Left renal cortex interstitium (tissue), 4 donors: ENCODE results near the gene TMEM106A. TPM values are rescaled to one million over a fixed set of nuclear protein-coding genes. Genes with fewer than 3 reads are reported as not detected.
"Not testable (repeated sequence)": the region's sequence is repeated elsewhere in the genome, so short reads cannot be mapped to it uniquely, and the experiment has no call there.

ENCODE experiments used
- DNase-seq, 4 donors: peaks; one replicate each; pipeline ENCODE4 v3.0.0-alpha.2; 2013; ENCODE audit warnings: low read depth in 4 of 4, low spot score in 2 of 4, missing footprints in 1 of 4
- polyA plus RNA-seq, 4 donors: library from polyadenylated mRNA; unstranded; fragments of 120-200 nt; gene quantifications; one replicate each; pipeline ENCODE4 v1.2.1, GENCODE V29; 2013; ENCODE audit not compliant: insufficient read length in 4 of 4

TMEM106A gene, protein sequence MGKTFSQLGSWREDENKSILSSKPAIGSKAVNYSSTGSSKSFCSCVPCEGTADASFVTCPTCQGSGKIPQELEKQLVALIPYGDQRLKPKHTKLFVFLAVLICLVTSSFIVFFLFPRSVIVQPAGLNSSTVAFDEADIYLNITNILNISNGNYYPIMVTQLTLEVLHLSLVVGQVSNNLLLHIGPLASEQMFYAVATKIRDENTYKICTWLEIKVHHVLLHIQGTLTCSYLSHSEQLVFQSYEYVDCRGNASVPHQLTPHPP
- 10 to 100 TPM; 10.3 to 26.2 (median 19.2) TPM for polyA plus RNA-seq

DNA sequence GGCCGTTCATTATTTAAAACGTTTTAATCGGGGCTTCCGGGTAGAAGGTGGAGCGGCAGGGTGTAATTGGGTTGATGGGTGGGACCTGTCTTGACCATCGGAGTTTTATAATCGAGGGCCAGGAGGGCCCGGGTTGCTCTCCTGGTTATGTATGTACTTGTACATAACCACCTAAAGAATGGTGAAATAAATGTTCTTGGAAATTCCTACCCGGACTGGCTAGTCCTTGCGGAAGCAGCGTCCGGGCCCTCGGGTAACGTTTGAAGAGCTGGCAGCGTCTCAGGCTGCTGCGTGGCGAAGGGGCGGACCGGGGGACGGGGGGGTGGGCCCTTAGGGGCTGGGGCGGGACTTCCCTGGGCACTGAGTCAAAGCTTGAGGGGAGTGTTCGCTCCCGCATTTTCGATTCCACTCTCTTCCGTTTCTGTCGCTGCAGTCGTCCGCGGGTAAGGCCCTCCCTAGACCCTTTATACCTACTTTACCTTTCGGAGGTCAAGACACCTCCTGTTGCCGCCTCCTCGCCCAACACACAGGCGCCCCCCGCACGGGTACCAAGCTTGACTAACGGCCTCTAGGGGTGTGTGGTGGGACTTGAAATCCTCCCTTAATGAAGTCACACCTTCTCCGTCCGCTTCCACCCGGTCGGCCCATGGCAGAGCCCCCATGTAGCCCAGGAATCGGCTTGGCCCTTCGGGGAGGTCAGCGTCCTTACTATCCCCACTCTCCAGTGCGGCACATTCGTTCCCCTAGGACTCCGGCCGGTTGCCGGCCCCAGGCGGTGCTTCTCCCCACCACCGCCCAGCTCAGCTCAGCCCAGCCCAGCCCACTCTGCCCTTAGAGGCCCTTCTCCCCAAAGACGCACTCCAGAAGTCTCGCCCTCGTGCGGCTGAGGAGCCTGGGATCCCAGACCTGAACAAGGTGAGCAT, at the start of gene TMEM106A:
Gene TMEM106A, plus strand, starts transcription at position 396 of the 923 bp plus-strand sequence. CDS start 1,167 bp downstream, outside the sequence.
- DNase-seq, result peak; percentile 56 to 77 (median 62)

DNA sequence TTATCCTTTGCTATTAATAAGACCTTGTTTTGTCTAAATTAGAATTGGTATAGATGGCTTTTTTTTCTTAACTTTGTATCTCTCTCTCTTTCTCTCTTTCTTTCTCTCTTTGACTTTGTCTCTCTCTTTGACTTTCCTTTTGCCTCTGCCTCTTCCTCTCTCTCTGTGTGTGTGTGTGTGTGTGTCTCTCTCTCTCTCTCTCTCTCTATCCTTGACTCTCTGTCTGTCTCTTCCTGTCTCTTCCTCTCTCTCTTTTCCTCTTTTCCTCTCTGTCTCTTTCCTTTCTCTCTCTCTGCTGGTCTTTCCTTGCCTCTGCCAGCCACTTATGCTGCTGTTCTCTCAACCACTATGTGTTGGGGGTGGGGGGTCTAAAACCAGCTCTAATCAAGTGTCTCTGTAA, 45.7 kb upstream of the TMEM106A start:
- DNase-seq, result not testable (repeated sequence)

DNA sequence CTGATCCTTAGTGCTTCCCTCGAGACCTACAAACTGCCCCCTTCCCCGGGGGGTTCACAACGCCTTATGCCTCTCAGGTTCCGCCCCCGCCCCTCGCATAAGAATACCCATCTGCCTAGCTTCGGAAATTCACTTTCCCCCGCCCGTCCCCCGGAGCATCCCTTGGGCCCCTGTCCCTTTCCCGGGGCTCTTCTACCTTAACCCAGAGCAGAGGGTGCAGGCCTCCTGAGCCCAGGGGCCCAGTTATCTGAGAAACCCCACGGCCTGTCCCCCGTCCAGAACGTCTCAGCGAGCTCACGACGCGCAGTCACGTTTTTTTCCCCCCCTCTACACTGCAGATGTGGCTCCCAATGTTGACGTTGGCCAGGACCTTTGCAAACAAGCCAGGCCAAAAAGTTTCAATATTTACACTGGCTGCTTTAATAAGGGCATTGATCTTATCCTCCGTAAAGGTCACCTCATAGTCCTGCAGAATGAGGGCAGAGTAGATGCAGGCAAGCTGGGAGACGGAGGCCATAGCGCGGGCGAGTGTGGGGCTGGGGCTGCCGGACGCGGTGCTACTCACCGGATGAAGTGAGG, 42.0 kb upstream of the TMEM106A start:
- DNase-seq, result peak in 1 of 4 donors; percentile 34

DNA sequence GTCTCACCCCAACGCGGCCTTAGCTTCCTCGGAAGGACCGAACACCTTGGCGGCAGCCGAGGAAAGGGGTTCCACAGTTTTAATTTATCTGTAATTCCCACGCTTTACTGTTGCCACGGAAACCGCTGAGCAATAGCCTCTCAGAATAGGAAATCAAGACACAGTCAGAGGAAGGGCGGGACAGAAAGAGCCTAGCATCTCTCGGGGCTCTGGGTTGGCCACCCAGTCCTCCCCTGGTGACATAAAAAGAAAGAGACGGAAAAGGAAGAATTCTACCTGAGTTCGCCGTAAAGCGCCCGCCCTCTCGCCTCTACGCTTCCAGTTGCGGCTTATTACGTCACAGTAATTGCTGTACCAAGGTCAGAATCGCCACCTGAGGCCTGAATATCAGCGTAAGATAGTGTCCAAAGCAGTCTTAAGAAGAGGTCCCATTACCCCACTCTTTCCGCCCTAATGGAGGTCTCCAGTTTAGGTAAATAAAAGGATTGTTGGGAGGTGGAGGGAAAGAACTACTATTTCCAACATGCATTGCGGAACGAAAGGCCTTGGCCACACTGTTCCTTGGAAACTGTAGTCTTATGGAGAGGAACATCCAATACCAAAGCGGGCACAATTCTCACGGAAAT, 41.4 kb upstream of the TMEM106A start:
- DNase-seq, result peak; percentile 81 to 93 (median 91)

DNA sequence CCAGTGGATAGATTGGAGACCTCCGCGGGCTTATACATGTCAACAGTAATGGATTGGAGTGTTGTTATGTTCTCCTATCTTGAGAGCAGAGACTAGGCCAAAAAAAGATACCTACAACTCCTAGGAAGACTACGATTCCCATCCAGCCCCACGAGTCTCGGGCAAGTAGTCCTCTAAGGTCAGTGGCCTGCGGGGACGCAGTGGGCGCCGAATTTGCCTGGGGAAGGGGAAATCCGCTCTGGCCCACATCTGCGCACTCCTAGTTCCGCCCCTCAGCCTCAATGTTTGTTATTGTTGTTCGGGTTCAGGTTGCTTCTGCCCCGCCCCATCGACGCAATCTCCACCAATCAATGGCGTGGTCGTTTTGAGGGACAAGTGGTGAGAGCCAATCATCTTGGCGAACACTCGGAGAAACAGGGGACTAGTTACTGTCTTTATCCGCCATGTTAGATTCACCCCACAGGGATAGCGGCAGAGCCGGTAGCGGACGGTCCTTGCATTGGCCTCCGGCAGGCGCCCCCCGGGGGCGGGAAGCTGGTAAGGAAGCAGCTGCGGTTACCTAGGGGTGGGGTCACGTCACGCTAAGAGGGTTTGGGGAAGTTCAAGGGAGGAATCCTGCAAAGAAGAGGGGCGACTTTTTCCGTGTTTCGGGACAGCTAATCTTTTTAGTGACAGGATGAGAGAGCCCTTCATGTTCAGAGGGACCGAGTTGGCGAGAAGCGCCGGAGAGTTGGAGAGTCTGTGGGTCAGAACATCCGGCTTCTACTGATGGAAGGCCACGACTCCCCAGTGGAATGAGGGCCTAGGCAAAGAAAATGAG, 40.7 kb upstream of the TMEM106A start, which contains the start of gene NBR1:
Gene NBR1, plus strand, starts transcription at position 449 of the 820 bp plus-strand sequence. CDS start 4,586 bp downstream, outside the sequence.
- peak; percentile 97 to 99 (median 98) for DNase-seq

DNA sequence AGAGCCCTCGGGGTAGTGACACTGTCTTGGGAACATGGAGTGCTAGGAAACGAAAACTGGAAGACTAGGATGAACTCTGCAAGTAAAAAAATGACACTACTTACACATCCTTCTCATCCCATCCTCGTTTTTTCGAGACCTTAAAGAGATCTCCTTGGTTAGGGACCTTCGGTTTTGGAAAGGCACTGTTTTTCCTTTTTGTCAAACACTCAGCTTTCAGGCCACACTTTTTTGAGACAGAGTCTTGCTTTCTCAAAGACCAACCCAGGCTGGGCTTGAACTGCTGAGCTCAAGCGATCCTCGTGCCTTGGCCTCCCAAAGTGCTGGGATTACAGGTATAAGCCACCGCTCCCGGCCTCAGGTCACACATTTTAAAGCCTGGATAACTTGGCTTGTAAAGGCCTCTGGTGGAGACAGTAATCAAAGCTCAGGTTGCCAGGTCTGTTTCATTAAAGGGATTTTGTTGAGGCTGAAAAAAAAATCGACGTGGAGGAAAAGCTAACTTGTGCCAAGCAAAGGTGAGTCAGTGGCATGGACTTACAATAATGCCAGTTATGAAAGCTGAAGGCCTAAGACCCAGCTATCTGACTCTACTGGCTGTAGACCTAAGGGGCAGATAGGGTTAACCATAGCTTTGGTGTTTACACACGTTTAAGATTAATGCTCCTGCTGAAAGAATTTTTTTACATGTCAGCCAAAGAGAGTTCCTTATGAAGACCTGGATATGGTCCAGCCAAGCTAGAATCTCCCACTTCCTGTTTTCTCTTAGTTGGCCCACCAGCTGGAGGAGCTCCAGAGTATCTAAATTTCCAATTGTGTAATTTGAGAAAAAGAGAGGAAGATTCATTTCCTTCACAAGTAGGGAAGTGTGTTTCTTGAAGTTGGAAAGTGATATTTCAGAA, 39.8 kb upstream of the TMEM106A start:
- peak; percentile 63 to 77 (median 66) for DNase-seq

DNA sequence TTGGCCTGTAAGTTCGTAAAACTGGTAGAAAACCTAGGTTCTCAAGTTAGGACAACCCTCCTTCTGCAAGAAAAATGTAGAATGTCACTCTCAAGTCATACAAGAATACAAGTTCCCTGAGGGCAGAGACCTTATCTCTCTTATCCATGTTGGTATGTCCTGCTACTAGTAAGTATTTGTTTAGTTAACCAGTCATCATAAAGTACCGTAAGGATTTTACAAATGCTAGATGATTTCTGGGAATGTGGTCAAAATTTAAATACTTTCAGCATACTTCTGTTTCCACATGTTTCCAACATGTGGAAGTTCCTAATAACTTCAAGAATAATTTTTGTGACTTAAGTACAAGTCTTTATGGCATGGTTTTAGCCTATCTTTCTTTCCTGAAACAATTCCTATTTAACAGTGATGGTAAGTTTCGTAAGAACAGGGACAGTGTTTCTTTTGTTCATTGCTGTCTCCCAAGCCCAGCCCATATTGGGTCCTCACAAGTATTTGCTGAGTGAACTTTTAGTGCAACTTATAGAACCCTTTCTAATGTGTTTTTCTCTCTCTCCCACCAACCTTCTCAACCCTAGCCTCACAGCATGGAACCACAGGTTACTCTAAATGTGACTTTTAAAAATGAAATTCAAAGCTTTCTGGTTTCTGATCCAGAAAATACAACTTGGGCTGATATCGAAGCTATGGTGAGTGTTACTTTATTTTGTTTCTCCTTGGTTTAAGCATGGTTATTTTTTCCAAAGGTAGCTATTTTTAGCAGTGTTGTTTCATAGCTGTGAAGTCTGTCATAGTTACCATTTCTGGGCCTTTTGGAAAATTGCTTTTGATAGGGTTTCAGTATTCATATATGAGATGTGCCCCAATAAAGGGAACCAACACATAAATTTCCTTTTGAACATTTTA, 36.2 kb upstream of the TMEM106A start:
- DNase-seq, result no peak

DNA sequence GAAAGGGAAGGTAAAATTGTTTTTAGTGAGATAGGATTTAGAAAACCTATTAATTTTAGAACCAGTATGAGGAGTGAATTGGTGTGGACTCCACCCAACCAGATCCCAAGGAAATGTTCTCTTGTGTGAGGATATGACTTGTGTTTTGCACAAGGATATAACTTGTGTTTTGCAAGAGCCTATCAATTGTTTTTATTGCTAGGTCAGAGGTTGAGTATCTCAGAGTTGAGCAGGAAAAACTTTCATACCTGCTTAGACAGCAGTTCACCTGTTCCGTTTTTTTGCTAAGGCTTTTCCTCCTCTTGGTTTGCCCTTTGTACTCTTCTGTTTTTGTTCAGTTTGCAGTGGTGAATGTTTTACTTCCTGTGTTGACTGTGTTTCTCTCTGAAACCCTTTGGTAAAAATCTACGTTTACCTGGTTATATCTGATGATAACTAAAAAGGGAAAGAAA, 35.5 kb upstream of the TMEM106A start:
- no peak for DNase-seq

DNA sequence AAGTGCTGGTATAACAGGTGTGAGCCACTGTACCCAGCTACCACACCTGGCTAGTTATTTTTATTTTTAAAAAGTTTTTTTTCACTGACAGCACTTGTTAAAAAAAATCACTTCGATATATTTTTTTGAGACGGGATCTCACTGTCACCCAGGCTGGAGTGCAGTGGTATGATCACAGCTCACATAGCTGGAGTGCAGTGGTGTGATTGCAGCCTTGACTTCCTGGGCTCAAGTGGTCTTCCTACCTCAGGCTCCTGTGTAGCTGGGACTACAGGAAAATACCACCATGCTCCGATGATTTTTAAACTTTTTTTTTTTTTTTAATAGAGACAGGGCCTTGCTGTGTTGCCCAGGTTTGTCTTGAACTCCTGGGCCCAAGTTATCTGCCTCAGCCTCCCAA, 27.8 kb upstream of the TMEM106A start:
- no peak for DNase-seq

DNA sequence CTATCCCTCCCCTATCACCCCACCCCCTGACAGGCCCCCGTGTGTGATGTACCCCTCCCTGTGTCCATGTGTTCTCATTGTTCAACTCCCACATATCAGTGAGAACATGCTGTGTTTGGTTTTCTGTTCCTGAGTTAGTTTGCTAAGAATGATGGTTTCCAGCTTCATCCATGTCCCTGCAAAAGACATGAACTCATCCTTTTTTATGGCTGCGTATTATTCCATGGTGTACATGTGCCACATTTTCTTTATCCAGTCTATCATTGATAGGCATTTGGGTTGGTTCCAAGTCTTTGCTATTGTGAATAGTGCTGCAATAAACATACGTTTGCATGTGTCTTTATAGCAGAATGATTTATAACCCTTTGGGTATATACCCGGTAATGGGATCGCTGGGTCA, 25.0 kb upstream of the TMEM106A start:
- DNase-seq, result not testable (repeated sequence)

DNA sequence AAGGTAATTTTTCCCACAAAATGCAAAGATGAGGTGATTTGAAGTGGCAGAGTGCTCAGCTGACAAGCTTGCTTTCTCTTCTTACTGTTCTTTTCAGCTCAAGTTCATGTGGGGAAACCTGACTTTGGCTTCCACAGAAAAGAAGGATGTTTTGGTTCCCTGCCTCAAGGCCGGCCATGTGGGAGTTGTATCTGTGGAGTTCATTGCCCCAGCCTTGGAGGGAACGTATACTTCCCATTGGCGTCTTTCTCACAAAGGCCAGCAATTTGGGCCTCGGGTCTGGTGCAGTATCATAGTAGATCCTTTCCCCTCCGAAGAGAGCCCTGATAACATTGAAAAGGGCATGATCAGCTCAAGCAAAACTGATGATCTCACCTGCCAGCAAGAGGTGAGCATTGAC, 18.4 kb upstream of the TMEM106A start:
- DNase-seq, result no peak

DNA sequence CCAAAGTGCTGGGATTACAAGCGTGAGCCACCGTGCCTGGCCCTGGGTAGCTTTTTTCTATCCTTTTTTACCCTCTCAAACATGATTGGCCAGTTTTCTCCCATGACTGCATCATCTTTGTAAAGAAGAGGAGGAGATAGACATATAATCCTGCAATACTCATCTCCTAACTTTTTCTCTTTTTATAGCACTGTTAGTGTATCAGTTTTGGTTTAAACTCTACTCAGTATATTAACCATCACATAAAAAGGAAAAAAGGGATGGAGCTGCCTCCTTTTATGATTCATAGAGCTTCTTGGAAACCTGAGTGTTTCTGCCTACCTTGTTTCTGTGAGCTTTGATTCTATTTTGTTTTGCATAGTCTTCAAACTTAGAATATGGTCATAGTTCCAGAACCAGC, 12.0 kb upstream of the TMEM106A start:
- no peak for DNase-seq

DNA sequence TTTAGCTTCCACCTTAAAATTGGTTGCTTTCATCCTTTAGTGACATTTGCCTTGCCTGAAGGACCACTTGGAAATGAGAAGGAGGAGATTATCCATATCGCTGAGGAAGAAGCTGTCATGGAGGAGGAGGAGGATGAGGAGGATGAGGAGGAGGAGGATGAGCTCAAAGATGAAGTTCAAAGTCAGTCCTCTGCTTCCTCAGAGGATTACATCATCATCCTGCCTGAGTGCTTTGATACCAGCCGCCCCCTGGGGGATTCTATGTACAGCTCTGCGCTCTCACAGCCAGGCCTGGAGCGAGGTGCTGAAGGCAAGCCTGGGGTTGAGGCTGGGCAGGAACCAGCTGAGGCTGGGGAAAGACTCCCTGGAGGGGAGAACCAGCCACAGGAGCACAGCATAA, 11.5 kb upstream of the TMEM106A start:
- no peak for DNase-seq

DNA sequence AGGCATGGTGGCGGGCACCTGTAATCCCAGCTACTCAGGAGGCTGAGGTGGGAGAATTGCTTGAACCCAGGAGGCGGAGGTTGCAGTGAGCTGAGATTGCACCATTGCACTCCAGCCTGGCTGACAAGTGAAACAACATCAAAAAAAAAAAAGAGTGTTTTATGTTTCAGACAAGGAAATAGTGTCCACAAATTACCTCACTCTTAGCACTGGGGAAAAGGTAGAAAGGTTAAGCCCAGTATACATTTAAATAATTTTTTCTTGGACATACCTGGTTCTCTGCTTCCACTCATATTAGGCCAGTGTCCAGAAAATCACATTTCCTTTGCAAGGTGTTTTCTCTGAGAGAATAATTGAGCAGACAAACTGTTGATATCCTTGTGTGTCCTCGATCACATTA, 8.7 kb upstream of the TMEM106A start:
- DNase-seq, result not testable (repeated sequence)

DNA sequence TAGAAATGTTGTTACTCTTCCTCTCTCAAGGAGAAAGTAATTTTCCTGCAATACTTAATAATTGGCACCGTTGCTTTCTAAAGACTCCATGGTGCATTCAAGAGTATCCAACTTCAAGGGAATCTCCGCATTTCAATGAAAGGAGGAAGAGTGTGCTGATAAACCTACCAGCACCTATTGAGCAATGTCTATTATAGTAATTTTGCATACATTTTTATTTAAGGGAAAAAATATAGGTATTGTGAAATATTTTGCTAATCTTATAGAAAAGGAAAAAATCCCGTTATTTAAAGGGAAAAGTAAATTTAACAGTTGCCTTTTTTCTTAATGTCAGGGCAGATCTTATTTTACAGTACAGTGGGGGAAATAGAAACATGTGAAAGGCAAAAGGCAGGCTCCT, 1.1 kb upstream of the TMEM106A start:
- no peak for DNase-seq

DNA sequence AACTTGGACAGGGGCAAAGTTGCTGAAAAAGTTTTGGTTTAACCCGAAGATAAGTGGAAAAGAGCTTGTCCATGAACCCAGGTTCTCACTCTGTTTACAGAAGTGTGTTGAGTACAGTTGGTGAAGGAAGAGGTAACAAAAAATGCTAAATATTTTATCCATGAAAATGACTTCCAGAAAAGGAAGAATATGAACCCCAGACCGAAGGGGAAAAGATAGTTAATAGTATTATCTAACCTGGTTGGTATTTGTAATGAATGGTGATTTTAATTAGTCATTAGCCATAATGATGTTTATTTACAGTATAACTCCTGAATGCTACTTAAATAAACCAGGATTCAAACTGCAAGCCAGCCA, 574 bp upstream of the TMEM106A start:
- no peak for DNase-seq

DNA sequence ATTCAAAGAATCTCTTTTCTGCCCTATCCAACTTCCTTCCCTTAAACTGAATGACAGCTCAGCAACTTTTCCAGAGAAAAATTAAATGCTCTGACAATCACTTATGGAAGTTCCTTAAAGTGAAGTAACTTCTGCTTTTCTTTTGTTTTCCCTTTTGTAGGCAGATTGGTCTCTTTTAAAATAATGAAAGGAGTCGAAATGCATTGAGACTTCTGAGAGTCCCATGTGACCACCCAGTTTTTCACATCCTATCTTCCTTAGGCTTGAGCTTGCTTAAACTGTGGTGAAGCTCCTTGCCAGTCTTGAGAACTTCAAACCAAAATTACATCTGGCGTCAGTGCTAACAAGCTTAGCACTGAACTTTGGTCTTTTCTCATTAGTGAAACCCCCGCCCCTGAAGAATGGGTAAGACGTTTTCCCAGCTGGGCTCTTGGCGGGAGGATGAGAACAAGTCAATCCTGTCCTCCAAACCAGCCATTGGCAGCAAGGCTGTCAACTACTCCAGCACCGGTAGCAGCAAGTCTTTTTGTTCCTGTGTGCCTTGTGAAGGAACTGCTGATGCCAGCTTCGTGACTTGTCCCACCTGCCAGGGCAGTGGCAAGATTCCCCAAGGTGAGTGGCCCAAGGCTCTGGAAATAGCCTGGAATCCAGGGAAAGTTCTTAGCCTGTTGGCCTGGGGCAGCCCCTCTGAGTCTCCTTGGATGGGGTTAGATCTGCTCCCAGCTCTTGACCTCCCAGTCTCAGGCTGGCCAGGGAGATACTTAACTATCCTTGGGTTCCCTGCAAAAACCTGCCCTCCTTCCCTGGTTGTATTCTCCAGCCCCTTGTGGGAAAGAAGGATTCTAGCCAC, 1.2 kb downstream of the TMEM106A start:
- DNase-seq, result no peak
